DOHH2 (cell line): ENCODE measurements around the gene NBAS.

Experiments used
- H3F3A ChIP-seq: fragments of 200-600 bp; sonication (generic), shearing (Covaris generic); 2 replicates; pipeline ENCODE4 v1.6.0; 2016; ENCODE audit warnings: antibody characterized with exemption, mild to moderate bottlenecking; ENCODE audit not compliant: control insufficient read depth, insufficient read depth
- H3K27ac ChIP-seq: fragments of 200-600 bp; sonication (generic); 2 replicates; pipeline ENCODE4 v1.5.1; 2014; ENCODE audit warnings: low read depth, mild to moderate bottlenecking, low read length, moderate library complexity
- H3K27me3 ChIP-seq: fragments of 200-600 bp; sonication (generic); 2 replicates; pipeline ENCODE4 v1.6.1; 2014; ENCODE audit warnings: mild to moderate bottlenecking, low read length, mixed read lengths; ENCODE audit not compliant: control insufficient read depth
- H3K36me3 ChIP-seq: fragments of 200-600 bp; sonication (generic); 2 replicates; pipeline ENCODE4 v1.6.1; 2014; ENCODE audit warnings: mild to moderate bottlenecking, low read length, moderate library complexity, mixed read lengths; ENCODE audit not compliant: control insufficient read depth
- H3K4me1 ChIP-seq: fragments of 200-600 bp; sonication (generic); 2 replicates; pipeline ENCODE4 v1.6.1; 2014; ENCODE audit warnings: mild to moderate bottlenecking, low read length, mixed read lengths; ENCODE audit not compliant: control insufficient read depth
- H3K4me2 ChIP-seq: fragments of 200-600 bp; sonication (generic); 2 replicates; pipeline ENCODE4 v1.6.0; 2014; ENCODE audit warnings: mild to moderate bottlenecking, low read length, moderate library complexity
- H3K4me3 ChIP-seq: fragments of 200-600 bp; sonication (generic); 2 replicates; pipeline ENCODE4 v1.5.1; 2014; ENCODE audit warnings: mild to moderate bottlenecking, low read length, mixed read lengths
- H3K79me2 ChIP-seq: fragments of 200-600 bp; sonication (generic); 2 replicates; pipeline ENCODE4 v1.6.1; 2014; ENCODE audit warnings: mild to moderate bottlenecking, low read length, mixed read lengths; ENCODE audit not compliant: control insufficient read depth
- H3K9me2 ChIP-seq: fragments of 200-600 bp; sonication (generic); replicated peaks from 2 replicates; pipeline ENCODE4 v1.6.1; 2014; ENCODE audit warnings: mild to moderate bottlenecking, low read length, mixed read lengths; ENCODE audit not compliant: control insufficient read depth
- H3K9me3 ChIP-seq: fragments of 200-600 bp; sonication (generic); 2 replicates; pipeline ENCODE4 v1.6.1; 2014; ENCODE audit warnings: antibody characterized with exemption, low read length, mixed read lengths; ENCODE audit not compliant: control insufficient read depth, insufficient read depth
- H4K20me1 ChIP-seq: fragments of 200-600 bp; sonication (generic); 2 replicates; pipeline ENCODE4 v1.6.0; 2014; ENCODE audit warnings: low read depth, mild to moderate bottlenecking, antibody characterized with exemption, low read length, moderate library complexity; ENCODE audit not compliant: control insufficient read depth, insufficient read depth
- EZH2phosphoT487 ChIP-seq: fragments of 200-600 bp; sonication (generic); IDR thresholded peaks from 2 replicates; pipeline ENCODE4 v1.6.1; 2017; ENCODE audit warnings: borderline replicate concordance, mild to moderate bottlenecking, antibody characterized with exemption, low read length, moderate library complexity, mixed read lengths
- TF ChIP-seq, protein P1 (sequence below): fragments of 200-600 bp; sonication (generic); IDR thresholded peaks from one replicate; pipeline ENCODE4 v1.5.1; 2014; ENCODE audit warnings: antibody characterized with exemption, mild to moderate bottlenecking, low read depth, low read length; ENCODE audit not compliant: poor library complexity, severe bottlenecking

NBAS gene

GRCh38 chr2:15400240-15400826, 160.8 kb downstream of the NBAS start:
- no peaks in the 10 kb centered on the region for H3K9me2 ChIP-seq
- H3K36me3 ChIP-seq, result no peaks in the 10 kb centered on the region
- no peaks in the 10 kb centered on the region for H3K4me1 ChIP-seq
- H3K27me3 ChIP-seq, result no peaks in the 10 kb centered on the region
- H3K27ac ChIP-seq, result no peak overlapping the region
- no peak overlapping the region for H3K4me3 ChIP-seq
- H4K20me1 ChIP-seq, result no peaks in the 10 kb centered on the region
- TF ChIP-seq, protein P1, sequence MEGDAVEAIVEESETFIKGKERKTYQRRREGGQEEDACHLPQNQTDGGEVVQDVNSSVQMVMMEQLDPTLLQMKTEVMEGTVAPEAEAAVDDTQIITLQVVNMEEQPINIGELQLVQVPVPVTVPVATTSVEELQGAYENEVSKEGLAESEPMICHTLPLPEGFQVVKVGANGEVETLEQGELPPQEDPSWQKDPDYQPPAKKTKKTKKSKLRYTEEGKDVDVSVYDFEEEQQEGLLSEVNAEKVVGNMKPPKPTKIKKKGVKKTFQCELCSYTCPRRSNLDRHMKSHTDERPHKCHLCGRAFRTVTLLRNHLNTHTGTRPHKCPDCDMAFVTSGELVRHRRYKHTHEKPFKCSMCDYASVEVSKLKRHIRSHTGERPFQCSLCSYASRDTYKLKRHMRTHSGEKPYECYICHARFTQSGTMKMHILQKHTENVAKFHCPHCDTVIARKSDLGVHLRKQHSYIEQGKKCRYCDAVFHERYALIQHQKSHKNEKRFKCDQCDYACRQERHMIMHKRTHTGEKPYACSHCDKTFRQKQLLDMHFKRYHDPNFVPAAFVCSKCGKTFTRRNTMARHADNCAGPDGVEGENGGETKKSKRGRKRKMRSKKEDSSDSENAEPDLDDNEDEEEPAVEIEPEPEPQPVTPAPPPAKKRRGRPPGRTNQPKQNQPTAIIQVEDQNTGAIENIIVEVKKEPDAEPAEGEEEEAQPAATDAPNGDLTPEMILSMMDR, result no peak
- TF ChIP-seq EZH2phosphoT487, result no peak
- H3F3A ChIP-seq, result no peaks in the 10 kb centered on the region; the same call in 1 of the 2 replicates
- no peaks in the 10 kb centered on the region for H3K79me2 ChIP-seq
- H3K9me3 ChIP-seq, result no peaks in the 10 kb centered on the region
- no peak overlapping the region for H3K4me2 ChIP-seq

- H3K9me3 ChIP-seq, result no peaks in the 10 kb centered on the region
- H3K4me2 ChIP-seq, result no peak overlapping the region
- no peak overlapping the region for H3K4me3 ChIP-seq
These were observed 161.9 kb downstream of the NBAS start for GRCh38 chr2:15399241-15399640.

GRCh38 chr2:15391751-15392150, 169.4 kb downstream of the NBAS start:
- no peaks in the 10 kb centered on the region for H3K27me3 ChIP-seq
- H3K79me2 ChIP-seq, result no peaks in the 10 kb centered on the region

More at GRCh38 chr2:15399241-15399640, 161.9 kb downstream of the NBAS start:
- no peaks in the 10 kb centered on the region for H3K79me2 ChIP-seq
- no peaks in the 10 kb centered on the region for H3K27me3 ChIP-seq
- no peaks in the 10 kb centered on the region for H3K36me3 ChIP-seq
- no peaks in the 10 kb centered on the region for H3K4me1 ChIP-seq
- no peaks in the 10 kb centered on the region for H3K9me2 ChIP-seq
- no peaks in the 10 kb centered on the region; the same call in 1 of the 2 replicates for H3F3A ChIP-seq
- H4K20me1 ChIP-seq, result no peaks in the 10 kb centered on the region
- TF ChIP-seq, protein P1, result no peak
- TF ChIP-seq EZH2phosphoT487, result no peak
- no peak overlapping the region for H3K27ac ChIP-seq

More at GRCh38 chr2:15391751-15392150, 169.4 kb downstream of the NBAS start:
- Histone ChIP-seq H3K4me1 (peaks cover 10% of the 10 kb centered on the region), H4K20me1 (no peaks in the 10 kb centered on the region), H3K9me2 (no peaks in the 10 kb centered on the region), H3K36me3 (no peaks in the 10 kb centered on the region; the same call in 1 of the 2 replicates), H3K4me3 (no peak overlapping the region), H3K4me2 (no peak overlapping the region), H3K9me3 (no peaks in the 10 kb centered on the region), H3K27ac (no peak overlapping the region), H3F3A (no peaks in the 10 kb centered on the region)
- no peak for TF ChIP-seq EZH2phosphoT487
- TF ChIP-seq, protein P1, result no peak
